Suprapubic skin (tissue), 4 donors: ENCODE data around the gene FILIP1L.

Experiments used
- POLR2A ChIP-seq, 2 donors: fragments of 450-650 bp; IDR thresholded peaks; one replicate each; pipeline ENCODE4 v1.6.1; 2017; ENCODE audit warnings: antibody characterized with exemption in 2 of 2, mild to moderate bottlenecking in 2 of 2, moderate library complexity in 2 of 2
- POLR2AphosphoS5 ChIP-seq, 3 donors: sonication (generic); formaldehyde crosslinking; IDR thresholded peaks; one replicate each; pipeline ENCODE4 v1.6.1; 2017; ENCODE audit warnings: antibody characterized with exemption in 3 of 3
- TF ChIP-seq, protein P1 (sequence below), 2 donors: fragments of 200-600 bp in 1 of 2; fragments of 450-650 bp in 1 of 2; sonication (generic) in 1 of 2; IDR thresholded peaks; one replicate each; pipeline ENCODE4 v1.5.1; 2016 to 2019; ENCODE audit warnings: antibody characterized with exemption in 2 of 2, mild to moderate bottlenecking in 1 of 2, moderate library complexity in 1 of 2

DNA sequence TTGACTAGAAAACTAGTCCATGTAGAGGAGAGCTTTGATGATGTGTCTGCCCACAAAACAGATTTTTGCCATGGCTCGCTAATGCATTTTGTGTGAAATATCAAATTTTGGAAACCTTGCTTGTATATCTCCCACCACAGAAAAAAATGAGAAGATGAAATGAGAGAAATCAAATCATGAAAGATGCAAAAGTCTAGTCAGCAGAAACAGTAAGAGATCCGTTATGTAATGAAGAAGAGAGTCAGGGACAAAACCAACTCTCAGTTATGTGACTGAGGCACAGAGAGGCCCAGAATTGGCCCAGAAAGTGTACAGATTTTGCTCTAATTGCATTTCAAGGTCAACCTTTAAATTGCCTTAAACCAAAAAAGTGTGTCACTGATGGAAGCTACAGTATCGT is 107.0 kb downstream of the FILIP1L start:
- TF ChIP-seq, protein P1, sequence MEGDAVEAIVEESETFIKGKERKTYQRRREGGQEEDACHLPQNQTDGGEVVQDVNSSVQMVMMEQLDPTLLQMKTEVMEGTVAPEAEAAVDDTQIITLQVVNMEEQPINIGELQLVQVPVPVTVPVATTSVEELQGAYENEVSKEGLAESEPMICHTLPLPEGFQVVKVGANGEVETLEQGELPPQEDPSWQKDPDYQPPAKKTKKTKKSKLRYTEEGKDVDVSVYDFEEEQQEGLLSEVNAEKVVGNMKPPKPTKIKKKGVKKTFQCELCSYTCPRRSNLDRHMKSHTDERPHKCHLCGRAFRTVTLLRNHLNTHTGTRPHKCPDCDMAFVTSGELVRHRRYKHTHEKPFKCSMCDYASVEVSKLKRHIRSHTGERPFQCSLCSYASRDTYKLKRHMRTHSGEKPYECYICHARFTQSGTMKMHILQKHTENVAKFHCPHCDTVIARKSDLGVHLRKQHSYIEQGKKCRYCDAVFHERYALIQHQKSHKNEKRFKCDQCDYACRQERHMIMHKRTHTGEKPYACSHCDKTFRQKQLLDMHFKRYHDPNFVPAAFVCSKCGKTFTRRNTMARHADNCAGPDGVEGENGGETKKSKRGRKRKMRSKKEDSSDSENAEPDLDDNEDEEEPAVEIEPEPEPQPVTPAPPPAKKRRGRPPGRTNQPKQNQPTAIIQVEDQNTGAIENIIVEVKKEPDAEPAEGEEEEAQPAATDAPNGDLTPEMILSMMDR (IDR thresholded peaks at IDR 0.05) = no peak
- TF ChIP-seq POLR2AphosphoS5 (IDR thresholded peaks at IDR 0.05) (no peak), POLR2A (IDR thresholded peaks at IDR 0.05) (no peak)
